Islet of Langerhans (tissue), 1 donor: ENCODE data around the gene PNLDC1.
A peak's percentile ranks its signal among the peaks of the same experiment; 100 is the strongest.

Experiments
- FAIRE-seq: peaks from one replicate; lab custom pipeline; 2011; peaks lifted over from hg19 to GRCh38; lab: Jason Lieb, UNC

Gene PNLDC1

DNA sequence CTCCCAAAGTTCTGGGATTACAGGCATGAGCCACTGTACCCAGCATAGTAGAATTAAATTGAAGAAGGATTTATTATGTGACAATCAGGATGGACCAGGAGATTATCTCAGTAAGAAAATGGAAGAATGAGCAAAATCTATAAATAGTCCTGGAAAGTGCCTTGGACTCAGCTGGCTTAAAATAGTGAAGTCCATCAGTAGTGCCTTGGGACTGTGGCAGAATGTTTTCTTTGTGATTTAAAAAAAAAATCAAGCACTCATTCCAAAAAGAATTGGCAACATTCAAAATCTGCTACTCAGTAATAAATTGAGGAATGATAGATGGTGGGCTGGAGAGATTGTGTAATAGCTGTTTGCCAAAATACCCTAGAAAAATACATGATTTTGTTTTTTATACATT lies 53.7 kb downstream of the PNLDC1 start:
- no peak for FAIRE-seq

DNA sequence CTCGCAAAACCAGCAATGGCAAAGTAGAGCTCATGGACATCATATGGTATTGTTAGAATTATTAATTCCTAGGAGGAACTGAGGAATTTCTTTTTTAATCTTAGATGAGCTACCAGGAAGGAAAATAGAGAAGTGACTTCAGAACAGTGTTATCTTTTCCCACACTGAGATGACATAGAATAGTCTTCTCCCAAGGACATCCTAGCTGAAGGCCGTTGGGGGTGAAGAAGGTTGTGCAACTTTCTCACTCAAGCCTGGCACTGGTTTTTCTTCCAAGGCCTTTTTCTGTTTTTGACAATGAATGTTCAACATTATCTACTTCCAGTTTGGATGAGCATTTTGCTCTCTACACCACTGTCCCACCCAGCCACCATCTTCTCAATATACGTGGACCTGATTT lies 54.9 kb downstream of the PNLDC1 start:
- FAIRE-seq = no peak

DNA sequence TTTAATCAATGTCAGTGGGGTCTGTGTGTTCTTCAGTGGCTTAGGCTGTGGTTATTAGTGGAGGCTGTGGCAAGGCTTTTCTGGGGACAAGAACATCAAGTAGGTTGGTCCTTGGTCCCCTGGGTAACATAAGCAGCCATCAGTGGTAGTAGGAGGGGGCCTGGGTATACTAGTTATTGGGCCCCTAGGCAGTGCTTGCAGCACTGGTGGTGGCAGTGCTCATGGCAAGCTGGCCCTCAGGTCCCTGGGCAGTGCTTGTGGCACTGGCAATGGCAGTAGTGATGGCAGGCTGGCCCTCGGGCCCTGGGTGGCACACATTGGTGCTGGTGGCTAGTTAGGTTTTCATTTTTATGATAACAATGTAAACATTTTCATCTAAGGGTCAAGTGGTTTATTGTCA lies 58.2 kb downstream of the PNLDC1 start:
- FAIRE-seq = no peak

DNA sequence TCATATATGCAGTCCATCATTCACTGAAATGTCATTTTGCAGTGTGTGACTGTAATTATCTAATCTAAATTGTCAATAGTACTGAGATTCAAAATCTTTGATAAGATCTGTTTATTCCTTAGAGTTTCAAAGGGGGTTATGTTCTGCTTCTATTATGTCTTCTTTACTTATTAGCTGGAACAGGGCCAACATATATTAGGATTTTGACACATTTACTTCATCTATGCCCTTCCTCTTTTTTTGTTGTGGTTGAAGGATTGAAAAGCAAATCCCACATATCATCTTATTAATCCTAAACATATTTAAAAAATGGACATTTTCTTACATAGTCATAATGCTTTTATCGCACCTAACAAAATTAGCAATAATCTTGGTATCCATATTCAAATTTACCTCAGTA lies 60.4 kb downstream of the PNLDC1 start:
- FAIRE-seq = no peak

DNA sequence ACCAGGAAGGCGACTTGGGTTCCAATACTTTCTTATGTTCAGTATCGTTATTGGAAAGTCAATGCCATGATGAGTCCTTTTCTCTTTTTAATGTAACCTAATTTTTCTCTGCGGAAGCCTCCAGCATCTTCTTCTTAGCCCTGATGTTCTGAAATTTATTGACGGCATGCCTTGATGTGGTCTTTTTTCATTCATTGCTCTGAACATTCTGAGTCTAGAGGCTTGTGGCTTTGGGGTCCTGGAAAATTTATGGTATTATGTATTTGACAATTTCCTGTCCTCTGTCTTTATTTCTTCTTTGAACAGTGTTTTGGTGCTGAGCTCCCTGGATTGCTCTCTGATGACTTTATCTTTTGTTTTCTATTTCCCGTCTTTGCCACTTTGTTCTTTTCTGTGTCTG lies 62.0 kb downstream of the PNLDC1 start:
- no peak for FAIRE-seq

DNA sequence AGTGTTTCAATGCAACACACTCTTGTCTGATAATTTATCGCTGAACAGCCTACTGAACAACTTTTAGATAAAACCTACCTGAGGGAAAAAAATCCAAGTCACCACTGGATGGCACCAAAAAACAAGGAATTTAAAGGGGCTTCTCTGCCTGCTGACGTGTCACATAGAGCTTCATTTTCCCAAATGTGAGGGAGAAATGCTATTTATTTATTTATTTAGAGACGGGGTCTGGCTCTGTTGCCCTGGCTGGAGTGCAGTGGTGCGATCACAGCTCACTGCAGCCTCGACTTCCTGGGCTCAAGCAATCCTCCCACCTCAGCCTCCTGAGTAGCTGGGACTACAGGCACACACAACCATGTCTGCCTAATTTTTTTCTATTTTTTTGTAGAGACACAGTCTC lies 63.3 kb downstream of the PNLDC1 start:
- FAIRE-seq = peak; percentile 92

DNA sequence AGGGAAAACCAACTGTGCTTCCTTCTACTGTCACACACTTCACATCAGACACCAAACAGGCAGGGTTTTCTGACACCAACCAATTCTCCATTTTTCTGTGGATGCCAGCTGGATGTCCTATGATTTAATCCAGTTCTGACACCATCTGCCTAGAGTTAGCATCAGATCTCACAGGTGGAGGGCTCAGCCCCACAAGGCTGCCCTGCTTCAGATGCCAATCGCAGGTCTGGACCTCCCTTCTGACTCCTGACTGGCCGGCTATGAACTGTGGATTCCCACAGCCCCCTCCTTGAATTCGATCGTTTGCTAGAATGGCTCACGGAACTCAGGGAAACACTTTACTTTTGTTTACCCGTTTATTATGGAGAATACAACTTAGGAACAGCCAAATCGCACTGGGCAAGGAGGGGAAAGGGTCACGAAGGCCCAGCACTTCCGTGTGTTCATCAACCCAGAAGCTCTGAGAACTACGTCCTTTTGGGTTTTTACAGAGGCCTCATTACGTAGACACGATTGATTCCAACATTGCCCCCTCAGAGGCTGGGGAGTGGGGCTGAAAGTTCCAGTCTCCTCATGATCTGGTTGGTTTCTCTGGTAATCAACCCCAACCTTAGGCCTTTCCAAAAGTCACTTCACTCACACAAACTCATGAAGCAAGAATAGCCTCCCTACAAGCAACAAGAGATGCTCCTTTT lies 65.3 kb downstream of the PNLDC1 start:
- no peak for FAIRE-seq

DNA sequence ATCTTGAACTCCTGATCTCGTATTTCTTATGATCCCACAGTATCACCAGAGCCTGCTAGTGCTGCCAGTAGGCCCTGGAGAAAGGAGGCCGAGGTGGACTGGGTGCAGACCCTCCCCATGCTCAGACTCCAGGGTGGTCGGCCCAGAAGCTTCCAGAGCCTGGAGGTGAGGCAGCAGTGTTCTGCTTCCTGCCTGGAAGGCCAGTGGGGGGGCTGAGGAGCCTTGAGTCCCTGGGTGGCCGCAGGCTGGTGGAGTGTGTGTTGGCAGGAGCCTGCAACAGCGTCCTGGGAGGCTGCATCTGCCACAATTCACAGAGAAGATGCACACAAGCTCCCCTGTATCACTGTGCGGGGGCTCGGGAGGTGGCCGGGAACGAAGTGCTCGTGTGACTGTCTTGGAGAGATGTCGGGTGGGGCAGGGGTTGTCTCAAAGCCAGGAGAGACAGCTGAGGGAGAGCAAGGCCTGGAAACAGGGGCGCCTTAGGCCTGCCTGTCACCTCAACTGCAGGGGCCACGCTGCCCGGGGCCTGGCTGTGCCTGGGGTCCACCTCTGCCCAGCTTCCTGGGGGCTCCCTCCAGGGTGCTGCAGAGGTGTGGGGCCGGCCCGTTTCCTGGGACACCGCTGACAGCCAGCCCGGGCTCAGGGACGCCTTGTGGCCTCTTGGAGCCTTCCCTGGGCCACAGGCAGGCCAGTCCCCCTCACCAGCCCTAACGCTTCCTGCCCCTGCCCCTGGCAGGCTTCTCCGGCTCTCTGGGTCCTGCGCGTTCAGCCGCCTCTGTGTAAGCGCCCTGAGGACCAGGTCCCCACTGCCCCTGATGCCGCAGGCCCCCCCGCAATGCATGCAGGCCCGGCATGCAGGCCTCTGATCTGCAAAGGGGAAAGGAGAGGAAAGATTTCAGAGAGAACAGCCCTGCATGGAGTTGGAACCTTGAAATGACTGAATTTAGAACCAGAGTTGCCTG lies 66.5 kb downstream of the PNLDC1 start:
- FAIRE-seq = no peak
